KG1 (cell line): ENCODE data around the gene ZDHHC19.
"Not testable (repeated sequence)": the region's sequence is repeated elsewhere in the genome, so short reads cannot be mapped to it uniquely, and the experiment has no call there.

Experiments used
- DNase-seq: peaks from one replicate; lab custom pipeline; 2025; lab: John Stamatoyannopoulos, UW

The ZDHHC19 gene

DNA sequence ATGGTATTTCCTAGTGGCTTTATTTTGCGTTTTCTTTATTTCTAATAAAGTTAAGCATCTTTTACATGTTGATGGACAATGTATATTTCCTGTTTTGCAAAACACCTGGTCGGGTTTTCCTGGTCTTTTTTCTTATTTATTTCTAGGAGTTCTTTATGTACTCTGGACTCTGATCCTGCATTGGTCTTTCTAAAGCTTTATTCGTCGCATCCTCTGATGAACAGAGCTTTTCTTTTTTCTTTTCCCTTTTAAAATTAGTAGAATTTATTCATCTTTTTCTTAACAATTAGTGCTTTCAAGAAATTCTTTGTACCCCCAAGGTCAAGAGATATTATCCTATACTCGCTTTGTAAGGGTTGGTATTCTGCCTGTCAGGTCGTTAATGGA, 32.2 kb downstream of the ZDHHC19 start:
- no peak for DNase-seq

GRCh38 chr3:196177967-196178366, 33.2 kb downstream of the ZDHHC19 start:
- DNase-seq: no peak

- DNase-seq: no peak
Measured at GRCh38 chr3:196177567-196177966, 33.6 kb downstream of the ZDHHC19 start.

- no peak for DNase-seq
Measured at GRCh38 chr3:196175722-196176121, 35.5 kb downstream of the ZDHHC19 start.

DNA sequence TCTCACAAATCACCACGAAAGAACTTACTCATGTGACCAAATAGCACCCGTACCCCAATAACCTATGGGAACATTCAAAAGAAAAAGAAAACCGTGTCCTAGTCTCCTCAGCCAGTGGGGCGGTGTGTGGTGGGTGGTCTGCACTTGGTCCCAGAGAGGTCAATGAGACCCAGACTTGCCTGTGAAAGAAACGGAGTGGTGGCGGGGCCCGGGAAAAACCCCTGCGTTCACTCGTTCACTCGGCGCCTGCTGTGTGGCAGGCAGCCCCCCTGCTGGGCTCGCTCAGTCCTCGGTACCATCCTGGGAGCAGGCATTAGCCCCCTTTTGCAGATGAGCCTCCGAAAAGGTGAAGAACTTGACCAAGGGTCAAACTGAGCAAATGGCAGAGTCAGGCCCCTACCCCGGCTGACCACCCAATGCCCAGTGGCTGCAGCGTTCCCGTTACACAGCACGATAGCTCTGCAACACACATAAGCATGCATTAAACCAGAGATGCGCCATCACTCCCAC, 36.0 kb downstream of the ZDHHC19 start:
- DNase-seq: no peak

- no peak for DNase-seq
Measured at GRCh38 chr3:196174652-196175051, 36.5 kb downstream of the ZDHHC19 start.

DNA sequence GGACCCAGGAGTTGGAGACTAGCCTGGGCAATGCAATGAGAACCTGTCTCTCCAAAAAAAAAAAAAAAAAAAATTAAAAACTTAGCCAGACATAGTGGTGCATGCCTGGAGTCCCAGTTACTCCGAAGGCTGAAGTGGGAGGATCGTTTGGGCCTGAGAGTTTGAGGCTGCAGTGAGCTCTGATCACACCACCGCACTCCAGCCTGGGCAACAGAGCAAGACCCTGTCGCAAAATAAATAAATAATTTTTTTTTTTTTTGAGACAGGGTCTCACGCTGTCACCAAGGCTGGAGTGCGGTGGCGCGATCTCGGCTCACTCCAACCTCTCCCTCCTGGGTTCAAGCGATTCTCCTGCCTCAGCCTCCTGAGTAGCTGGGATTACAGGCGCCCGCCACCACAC, 40.9 kb downstream of the ZDHHC19 start:
- DNase-seq: not testable (repeated sequence)

GRCh38 chr3:196169836-196170240, 41.4 kb downstream of the ZDHHC19 start:
- DNase-seq: no peak

GRCh38 chr3:196168808-196169391, 42.3 kb downstream of the ZDHHC19 start:
- no peak for DNase-seq

DNA sequence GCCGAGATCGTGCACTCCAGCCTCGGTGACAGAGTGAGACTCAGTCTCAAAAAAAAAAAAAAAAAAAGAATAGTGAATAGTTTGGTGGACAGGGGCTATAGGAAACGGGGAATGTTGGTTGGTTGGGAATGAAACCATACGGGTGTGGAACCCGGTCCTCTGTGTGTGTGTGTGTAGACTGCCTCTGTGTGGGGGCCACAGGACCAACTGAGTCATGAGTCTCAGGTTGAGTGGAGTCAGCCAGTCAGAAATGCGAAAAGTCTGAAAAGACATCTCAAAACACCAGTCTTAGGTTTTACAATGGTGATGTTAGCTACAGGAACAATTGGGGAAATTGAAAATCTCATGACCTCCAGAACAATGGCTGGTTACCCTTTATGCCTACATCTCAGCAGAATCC, 44.5 kb downstream of the ZDHHC19 start:
- DNase-seq: no peak

- DNase-seq: no peak
Measured at GRCh38 chr3:196165850-196166249, 45.4 kb downstream of the ZDHHC19 start.

DNA sequence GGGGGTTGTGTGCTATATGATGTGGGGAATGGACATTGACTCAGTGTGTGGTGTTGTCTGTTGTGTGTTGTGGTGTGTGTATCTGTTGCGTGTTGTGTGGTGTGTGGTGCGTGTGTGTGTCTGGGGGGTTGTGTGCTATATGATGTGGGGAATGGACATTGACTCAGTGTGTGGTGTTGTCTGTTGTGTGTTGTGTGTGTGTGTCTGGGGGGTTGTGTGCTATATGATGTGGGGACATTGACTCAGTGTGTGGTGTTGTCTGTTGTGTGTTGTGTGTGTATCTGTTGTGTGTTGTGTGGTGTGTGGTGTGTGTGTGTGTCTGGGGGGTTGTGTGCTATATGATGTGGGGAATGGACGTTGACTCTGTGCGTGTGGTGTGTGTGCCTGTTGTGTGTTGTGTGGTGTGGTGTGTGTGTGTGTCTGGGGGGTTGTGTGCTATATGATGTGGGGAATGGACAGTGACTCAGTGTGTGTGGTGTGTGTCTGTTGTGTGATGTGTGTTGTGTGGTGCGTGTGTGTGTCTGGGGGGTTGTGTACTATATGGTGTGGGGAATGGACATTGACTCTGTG, 46.1 kb downstream of the ZDHHC19 start:
- DNase-seq: not testable (repeated sequence)

GRCh38 chr3:196164576-196164975, 46.6 kb downstream of the ZDHHC19 start:
- no peak for DNase-seq

- no peak for DNase-seq
Measured at GRCh38 chr3:196163666-196164493, 47.3 kb downstream of the ZDHHC19 start.

DNA sequence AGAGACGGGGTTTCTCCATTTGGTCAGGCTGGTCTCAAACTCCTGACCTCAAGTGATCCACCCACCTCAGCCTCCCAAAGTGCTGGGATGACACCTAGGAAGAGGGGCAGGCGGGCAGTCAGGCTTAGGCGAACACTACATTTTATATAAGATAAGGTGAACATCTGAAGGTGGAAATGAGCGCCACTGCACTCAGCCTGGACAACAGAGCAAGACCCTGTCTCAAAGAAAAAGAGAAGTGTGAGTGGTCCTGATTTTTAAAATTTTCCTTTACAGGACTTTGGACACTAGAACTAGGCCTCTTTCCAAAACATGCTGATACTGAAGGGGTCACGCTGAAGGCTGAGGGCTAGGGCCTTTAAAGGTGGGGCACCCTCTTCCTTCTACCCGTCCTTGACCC, 48.0 kb downstream of the ZDHHC19 start:
- DNase-seq: no peak

DNA sequence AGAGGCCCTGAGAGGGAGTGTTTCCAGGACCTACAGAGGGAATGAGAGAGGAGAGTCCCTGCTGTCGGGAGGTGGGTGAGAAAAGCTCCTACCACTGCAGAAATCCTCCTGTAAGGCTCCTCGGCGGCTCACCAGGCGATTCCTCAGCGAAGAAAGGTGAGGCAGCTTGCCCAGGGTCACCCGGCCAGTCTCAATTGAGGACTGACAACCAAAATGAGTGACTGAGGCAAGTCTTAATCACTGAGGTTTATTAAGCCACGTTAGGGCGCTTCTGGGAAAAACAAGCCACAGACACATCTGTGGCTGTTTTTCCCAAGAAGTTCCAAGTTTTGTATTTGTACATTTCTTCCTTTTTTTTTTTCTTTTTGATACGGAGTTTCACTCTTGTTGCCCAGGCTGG, 48.5 kb downstream of the ZDHHC19 start:
- DNase-seq: no peak

GRCh38 chr3:196159952-196160804, 51.0 kb downstream of the ZDHHC19 start:
- DNase-seq: peak; percentile 16

- no peak for DNase-seq
Measured at GRCh38 chr3:196159526-196159925, 51.7 kb downstream of the ZDHHC19 start.

- DNase-seq: no peak
Measured at GRCh38 chr3:196156160-196156559, 55.0 kb downstream of the ZDHHC19 start.

- no peak for DNase-seq
Measured at GRCh38 chr3:196150481-196150880, 60.7 kb downstream of the ZDHHC19 start.

DNA sequence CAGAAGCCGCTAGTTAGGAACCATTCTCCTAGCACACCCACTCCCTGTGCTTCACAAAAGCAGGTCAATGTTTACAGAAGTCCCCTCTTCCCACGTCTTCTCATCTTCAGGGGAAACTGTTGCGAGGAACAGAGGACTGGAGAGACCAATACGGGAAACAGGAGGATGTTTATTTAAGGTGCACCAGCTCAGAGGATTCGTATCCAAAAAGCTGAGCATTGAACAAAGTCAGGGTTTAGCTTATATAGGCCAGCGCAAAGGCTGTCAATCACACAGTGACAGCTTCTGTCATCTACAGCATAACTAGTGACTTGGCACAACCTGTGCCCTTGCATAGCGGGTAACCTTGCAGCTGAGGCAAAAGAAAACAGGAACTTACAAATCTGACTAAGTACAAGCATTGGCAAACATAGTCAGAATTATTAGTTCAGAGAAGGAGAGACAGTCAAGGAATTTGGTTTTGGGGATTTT, 61.3 kb downstream of the ZDHHC19 start:
- DNase-seq: no peak

GRCh38 chr3:196149375-196149774, 61.8 kb downstream of the ZDHHC19 start:
- DNase-seq: no peak
